Transverse colon (tissue), 4 donors: ENCODE measurements around the gene ZNF23.

ENCODE experiments used
- EP300 ChIP-seq: sonication (generic); formaldehyde crosslinking; IDR thresholded peaks from one replicate; pipeline ENCODE4 v1.6.1; 2017; ENCODE audit warnings: antibody characterized with exemption, low read depth
- POLR2A ChIP-seq: fragments of 450-650 bp; IDR thresholded peaks from one replicate; pipeline ENCODE4 v1.6.1; 2016; ENCODE audit warnings: antibody characterized with exemption, mild to moderate bottlenecking, moderate library complexity
- POLR2AphosphoS5 ChIP-seq, 3 donors: sonication (generic); formaldehyde crosslinking; IDR thresholded peaks; one replicate each; pipeline ENCODE4 v1.6.1; 2016; ENCODE audit warnings: antibody characterized with exemption in 3 of 3
- TF ChIP-seq, protein P1 (sequence below), 5 experiments: fragments of 200-600 bp in 3 of 5; fragments of 450-650 bp in 2 of 5; sonication (generic) in 3 of 5; IDR thresholded peaks; 1 replicate in 2 of 5; 2 replicates in 3 of 5; pipeline ENCODE4 v1.5.1; 2016 to 2017; ENCODE audit warnings: antibody characterized with exemption in 5 of 5, inconsistent platforms in 3 of 5, mild to moderate bottlenecking in 2 of 5, moderate library complexity in 1 of 5

GRCh38 chr16:71489122-71489521 lies 27.1 kb upstream of the ZNF23 start, which contains the start of gene ZNF19:
- TF ChIP-seq, protein P1, sequence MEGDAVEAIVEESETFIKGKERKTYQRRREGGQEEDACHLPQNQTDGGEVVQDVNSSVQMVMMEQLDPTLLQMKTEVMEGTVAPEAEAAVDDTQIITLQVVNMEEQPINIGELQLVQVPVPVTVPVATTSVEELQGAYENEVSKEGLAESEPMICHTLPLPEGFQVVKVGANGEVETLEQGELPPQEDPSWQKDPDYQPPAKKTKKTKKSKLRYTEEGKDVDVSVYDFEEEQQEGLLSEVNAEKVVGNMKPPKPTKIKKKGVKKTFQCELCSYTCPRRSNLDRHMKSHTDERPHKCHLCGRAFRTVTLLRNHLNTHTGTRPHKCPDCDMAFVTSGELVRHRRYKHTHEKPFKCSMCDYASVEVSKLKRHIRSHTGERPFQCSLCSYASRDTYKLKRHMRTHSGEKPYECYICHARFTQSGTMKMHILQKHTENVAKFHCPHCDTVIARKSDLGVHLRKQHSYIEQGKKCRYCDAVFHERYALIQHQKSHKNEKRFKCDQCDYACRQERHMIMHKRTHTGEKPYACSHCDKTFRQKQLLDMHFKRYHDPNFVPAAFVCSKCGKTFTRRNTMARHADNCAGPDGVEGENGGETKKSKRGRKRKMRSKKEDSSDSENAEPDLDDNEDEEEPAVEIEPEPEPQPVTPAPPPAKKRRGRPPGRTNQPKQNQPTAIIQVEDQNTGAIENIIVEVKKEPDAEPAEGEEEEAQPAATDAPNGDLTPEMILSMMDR (IDR thresholded peaks at IDR 0.05): no peak
- TF ChIP-seq POLR2A (no peak), EP300 (no peak), POLR2AphosphoS5 (IDR thresholded peaks at IDR 0.05) (no peak)
